GM12878 (cell line): ENCODE data around the gene PHACTR1. TPM values are rescaled to one million over a fixed set of nuclear protein-coding genes. Genes with fewer than 3 reads are reported as not detected.

Source experiments
- ATAC-seq: fragments of 200-7000 bp; cut with Tn5 transposase; 3 replicates; pipeline ENCODE4 v1.9.1; 2020; ENCODE audit warnings: mild to moderate bottlenecking, moderate library complexity
- BruUV-seq: library from RNA; stranded (reverse); fragments of 400-500 nt; replicated peaks from 2 replicates; lab custom pipeline; 2021; lab: Mats Ljungman, UMichigan
- CTCF ChIA-PET: fragments of 300-600 bp; sonication (Branson Sonifier 250); formaldehyde crosslinking; extraction: SDS; loops from one replicate; lab custom pipeline; 2021; ENCODE audit warnings: inconsistent platforms; lab: Yijun Ruan, JAX
- POLR2A ChIA-PET: fragments of 350-600 bp; formaldehyde crosslinking; extraction: SDS; loops from one replicate; lab custom pipeline; 2021; ENCODE audit warnings: inconsistent platforms; lab: Charles Lee
- RAD21 ChIA-PET: fragments of 300-600 bp; sonication (Branson Sonifier 250); formaldehyde crosslinking; loops from one replicate; lab custom pipeline; 2023; ENCODE audit warnings: antibody characterized with exemption; ENCODE audit not compliant: unreplicated experiment; lab: Charles Lee
- SMC1A ChIA-PET: fragments of 300-600 bp; sonication (Branson Sonifier 250); formaldehyde crosslinking; loops from one replicate; lab custom pipeline; 2023; ENCODE audit not compliant: unreplicated experiment, uncharacterized antibody; lab: Charles Lee
- DNase-seq: peaks from one replicate; pipeline ENCODE4 v3.0.0-alpha.2; 2011; ENCODE audit warnings: low read depth, low spot score
- FAIRE-seq: peaks from 3 replicates; lab custom pipeline; 2011; peaks lifted over from hg19 to GRCh38; lab: Jason Lieb, UNC
- H2AFZ ChIP-seq: 2 replicates; pipeline ENCODE4 v1.6.0; 2011; ENCODE audit warnings: low read depth, low read length, control low read depth; ENCODE audit not compliant: control insufficient read depth
- H3K27ac ChIP-seq: 2 replicates; pipeline ENCODE4 v1.5.1; 2011; ENCODE audit warnings: control low read depth; ENCODE audit not compliant: control insufficient read depth, insufficient read depth
- H3K27me3 ChIP-seq, 2 experiments: replicated peaks in 1 of 2; 2 replicates each; pipeline versions ENCODE4 v1.6.0 to v1.6.1; 2011; ENCODE audit warnings: low read length in 1 of 2; ENCODE audit not compliant: control insufficient read depth in 2 of 2, insufficient read depth in 2 of 2
- H3K36me3 ChIP-seq, 2 experiments: 2 replicates each; pipeline ENCODE4 v1.5.1; 2011; ENCODE audit warnings: low read length in 1 of 2; ENCODE audit not compliant: control insufficient read depth in 2 of 2, insufficient read depth in 2 of 2
- H3K4me1 ChIP-seq: 2 replicates; pipeline ENCODE4 v1.6.1; 2011; ENCODE audit warnings: mild to moderate bottlenecking, low read length, moderate library complexity, mixed read lengths; ENCODE audit not compliant: control insufficient read depth, insufficient read depth
- H3K4me2 ChIP-seq: 2 replicates; pipeline ENCODE4 v1.6.0; 2011; ENCODE audit warnings: control low read depth; ENCODE audit not compliant: control insufficient read depth, insufficient read depth
- H3K4me3 ChIP-seq: fragments of 200-600 bp; sonication (generic); 2 replicates; pipeline ENCODE4 v1.5.1; 2016
- H3K79me2 ChIP-seq: 2 replicates; pipeline ENCODE4 v1.6.0; 2011; ENCODE audit warnings: low read length; ENCODE audit not compliant: control insufficient read depth, insufficient read depth
- H3K9ac ChIP-seq: 2 replicates; pipeline ENCODE4 v1.8.0; 2011; ENCODE audit warnings: low read length, control low read depth, mixed read lengths; ENCODE audit not compliant: control insufficient read depth, insufficient read depth
- H3K9me3 ChIP-seq: replicated peaks from 3 replicates; pipeline ENCODE4 v1.5.1; 2011; ENCODE audit warnings: mild to moderate bottlenecking, low read length; ENCODE audit not compliant: control insufficient read depth, insufficient read depth
- H4K20me1 ChIP-seq: 2 replicates; pipeline ENCODE4 v1.6.0; 2011; ENCODE audit not compliant: control insufficient read depth, insufficient read depth
- BMI1 ChIP-seq: fragments of 450-650 bp; IDR thresholded peaks from 2 replicates; pipeline ENCODE4 v1.6.1; 2016; ENCODE audit warnings: mild to moderate bottlenecking, moderate library complexity, borderline replicate concordance
- CBFB ChIP-seq: IDR thresholded peaks from 2 replicates; pipeline ENCODE4 v1.6.1; 2016; ENCODE audit warnings: antibody characterized with exemption, low read depth
- CBX3 ChIP-seq: fragments of 200-600 bp; sonication (generic); IDR thresholded peaks from 2 replicates; pipeline ENCODE4 v1.6.1; 2016; ENCODE audit warnings: low read depth, borderline replicate concordance
- CHD4 ChIP-seq: fragments of 200-600 bp; sonication (generic); IDR thresholded peaks from 2 replicates; pipeline ENCODE4 v1.6.1; 2016; ENCODE audit warnings: mild to moderate bottlenecking
- DPF2 ChIP-seq: fragments of 450-650 bp; IDR thresholded peaks from 2 replicates; pipeline ENCODE4 v1.6.1; 2017; ENCODE audit warnings: mild to moderate bottlenecking
- HCFC1 ChIP-seq: fragments of 150-350 bp; IDR thresholded peaks from 2 replicates; pipeline ENCODE4 v1.6.1; 2014; ENCODE audit warnings: low read length
- HDAC2 ChIP-seq: fragments of 200-600 bp; sonication (generic); IDR thresholded peaks from 2 replicates; pipeline ENCODE4 v1.6.1; 2017
- MAX ChIP-seq: IDR thresholded peaks from 2 replicates; pipeline ENCODE4 v1.6.1; 2012; ENCODE audit warnings: low read depth, low read length, improper control_type of control experiment
- MEF2A ChIP-seq: IDR thresholded peaks from 2 replicates; pipeline ENCODE4 v1.6.1; 2011; ENCODE audit warnings: low read depth, mild to moderate bottlenecking, low read length, moderate library complexity; ENCODE audit not compliant: insufficient read depth
- NFYA ChIP-seq: IDR thresholded peaks from 2 replicates; pipeline ENCODE4 v1.6.1; 2011; ENCODE audit warnings: low read depth, mild to moderate bottlenecking, low read length, improper control_type of control experiment, borderline replicate concordance
- RCOR1 ChIP-seq: conservative IDR thresholded peaks from 2 replicates; pipeline ENCODE4 v1.6.1; 2012; ENCODE audit warnings: low read depth, low read length, improper control_type of control experiment
- RELA ChIP-seq: fragments of 450-650 bp; IDR thresholded peaks from 2 replicates; pipeline ENCODE4 v1.8.0; 2014; ENCODE audit warnings: borderline replicate concordance; ENCODE audit not compliant: partially characterized antibody
- RUNX3 ChIP-seq: IDR thresholded peaks from 2 replicates; pipeline ENCODE4 v1.6.1; 2012; ENCODE audit warnings: low read length, inconsistent platforms
- SIX5 ChIP-seq: IDR thresholded peaks from 2 replicates; pipeline ENCODE4 v1.6.1; 2011; ENCODE audit warnings: mild to moderate bottlenecking, low read depth, low read length, moderate library complexity; ENCODE audit not compliant: severe bottlenecking
- SMARCA5 ChIP-seq: fragments of 450-650 bp; IDR thresholded peaks from 2 replicates; pipeline ENCODE4 v1.6.1; 2017; ENCODE audit warnings: mild to moderate bottlenecking
- SMC3 ChIP-seq: IDR thresholded peaks from 2 replicates; pipeline ENCODE4 v1.6.1; 2011; ENCODE audit warnings: low read length, improper control_type of control experiment, borderline replicate concordance
- TARDBP ChIP-seq: IDR thresholded peaks from 2 replicates; pipeline ENCODE4 v1.6.1; 2016; ENCODE audit warnings: borderline replicate concordance
- TCF3 ChIP-seq: IDR thresholded peaks from 2 replicates; pipeline ENCODE4 v1.6.1; 2012; ENCODE audit warnings: low read depth, mild to moderate bottlenecking, low read length, borderline replicate concordance; ENCODE audit not compliant: insufficient read depth
- ZBED1 ChIP-seq: IDR thresholded peaks from 2 replicates; pipeline ENCODE4 v1.6.1; 2016; ENCODE audit warnings: borderline replicate concordance
- ZNF24 ChIP-seq: fragments of 450-650 bp; IDR thresholded peaks from 2 replicates; pipeline ENCODE4 v1.6.1; 2017; ENCODE audit warnings: antibody characterized with exemption, mild to moderate bottlenecking
- WGBS: methylation state at CpG from one replicate; pipeline ENCODE4 v1.1.6; 2016; ENCODE audit warnings: low lambda C conversion rate; ENCODE audit not compliant: insufficient replicate concordance, insufficient coverage; ENCODE audit errors: missing lambda C conversion rate; 5-methylcytosine and 5-hydroxymethylcytosine counted together
- in situ Hi-C: fragments of 300-500 bp; cut with MboI; formaldehyde crosslinking; loops from 9 replicates; pipeline ENCODE4 v1.14.3; 2018; ENCODE audit warnings: mixed read lengths
- intact Hi-C: fragments of 100-400 bp; cut with micrococcal nuclease; formaldehyde crosslinking; loops from one replicate; pipeline ENCODE4 v1.14.2; 2022; ENCODE audit not compliant: unreplicated experiment
- polyA plus RNA-seq, 11 experiments: library from polyadenylated mRNA; depleted of rRNA in 4 of 11; unstranded in 6 of 11; stranded (reverse) in 5 of 11; fragments of >200 nt; fragmentation: Nextera tagmentation in 4 of 11; fragmentation: Illumina TruSeq in 1 of 11; extraction: Ambion mirVana in 4 of 11; extraction: Trizol in 1 of 11; gene quantifications; 1 replicate in 1 of 11; 2 replicates in 10 of 11; pipeline versions ENCODE4 v1.2.1 to v1.2.3, GENCODE V29; 2011 to 2016; ENCODE audit warnings: inconsistent platforms in 2 of 11, missing spikeins in 2 of 11, low read depth in 1 of 11
- total RNA-seq, 4 experiments: library from RNA; depleted of rRNA in 3 of 4; stranded (reverse); fragments of >200 nt in 3 of 4; fragmentation: Illumina TruSeq in 1 of 4; extraction: Trizol in 1 of 4; gene quantifications; 2 replicates each; pipeline versions ENCODE4 v1.2.1 to v1.2.3, GENCODE V29; 2013 to 2021

The PHACTR1 gene
- total and polyA plus RNA-seq, 10 of the 15 experiments (the other 5 are each of a cell fraction or from before 2014, with no cell fraction given): 34.2 to 94.6 (median 62.3) TPM

GRCh38 chr6:13071550-13072345 is 355.2 kb downstream of the PHACTR1 start (continued):
- no peak for TF ChIP-seq SIX5
- TF ChIP-seq TARDBP: no peak
- no peak for TF ChIP-seq NFYA
- no peak for TF ChIP-seq CBX3
- TF ChIP-seq ZBED1: no peak
- no peak for TF ChIP-seq TCF3
- TF ChIP-seq MAX: no peak

- no peaks in the 10 kb centered on the region; a peak in 1 of 4 replicates for H3K27me3 ChIP-seq
- SMC1A ChIA-PET: no interaction called here
- CTCF ChIA-PET: interaction anchor here (0.6 kb wide), 1 partner anchor 15 kb away, joined by 3 read pairs; no protein-coding TSS in a partner anchor
- no peaks in the 10 kb centered on the region for H3K4me1 ChIP-seq
- ATAC-seq (no peak), FAIRE-seq (no peak), DNase-seq (no peak)
- WGBS: 57% methylated on average over 5 of the region's 5 CpGs
- TF ChIP-seq DPF2 (no peak), RUNX3 (no peak), HDAC2 (no peak), TCF3 (no peak), ZNF24 (no peak), MEF2A (no peak), SMARCA5 (no peak), HCFC1 (no peak), SMC3 (no peak), BMI1 (no peak), CBFB (no peak), RCOR1 (no peak), CHD4 (no peak), RELA (no peak)
- no peak overlapping the region for H3K9ac ChIP-seq
- no peak overlapping the region for H2AFZ ChIP-seq
- intact Hi-C loops (no loop called here), in situ Hi-C loops (no loop called here)
- POLR2A ChIA-PET: interaction anchor here (0.6 kb wide), 1 partner anchor 148 kb away, joined by 4 read pairs; no protein-coding TSS in a partner anchor
- H3K27ac ChIP-seq: no peak overlapping the region
- H3K4me2 ChIP-seq: no peak overlapping the region
- BruUV-seq: no TSS peak
- H3K79me2 ChIP-seq: no peaks in the 10 kb centered on the region
- no peak overlapping the region for H3K4me3 ChIP-seq
- no peaks in the 10 kb centered on the region for H3K9me3 ChIP-seq
- RAD21 ChIA-PET: no interaction called here
- H4K20me1 ChIP-seq: no peaks in the 10 kb centered on the region
- H3K36me3 ChIP-seq: no peaks in the 10 kb centered on the region
Observed at GRCh38 chr6:13072686-13073347, 356.2 kb downstream of the PHACTR1 start.
